ENCODE results near the gene POLR1H.

GRCh38 chr6:30075790-30076732, 15.0 kb downstream of the POLR1H start:
- TF ChIP-seq POLR2A (IDR thresholded peaks at IDR 0.05) (no peak), CTCF (IDR thresholded peaks at IDR 0.05) (peak in 4 of 6 experiments; percentile 16 to 38 (median 28))

Measured in Peyer's patch (tissue), 4 donors.